GM21367 (cell line): Measurements from ENCODE around the gene FRMPD2.
"Not testable (repeated sequence)": the region's sequence is repeated elsewhere in the genome, so short reads cannot be mapped to it uniquely, and the experiment has no call there.

Experiments
- ATAC-seq: cut with Tn5 transposase; IDR thresholded peaks from one replicate; pipeline ENCODE4 v1.9.1; 2021; ENCODE audit not compliant: unreplicated experiment

The FRMPD2 gene

DNA sequence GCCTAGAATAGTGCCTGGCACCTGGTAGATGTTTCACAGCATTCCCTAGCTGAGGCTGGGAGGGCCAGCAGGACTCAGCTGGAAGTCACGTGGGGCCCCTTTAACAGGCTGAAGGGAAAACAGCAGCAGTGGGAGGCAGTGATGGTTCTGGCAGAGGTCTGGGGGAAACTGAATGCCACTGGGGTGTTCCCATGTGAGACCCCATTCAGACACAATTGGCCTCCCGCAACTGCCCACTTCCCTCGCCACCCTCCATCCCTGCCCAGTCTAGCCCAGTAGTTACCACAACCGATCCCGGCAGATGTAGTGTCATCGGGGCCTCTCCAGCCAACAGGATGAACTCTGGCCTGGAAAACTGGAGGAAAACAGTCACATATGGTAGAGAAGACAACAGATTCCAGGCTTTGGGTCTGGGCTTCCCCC lies 38.3 kb downstream of the FRMPD2 start:
- no peak for ATAC-seq

DNA sequence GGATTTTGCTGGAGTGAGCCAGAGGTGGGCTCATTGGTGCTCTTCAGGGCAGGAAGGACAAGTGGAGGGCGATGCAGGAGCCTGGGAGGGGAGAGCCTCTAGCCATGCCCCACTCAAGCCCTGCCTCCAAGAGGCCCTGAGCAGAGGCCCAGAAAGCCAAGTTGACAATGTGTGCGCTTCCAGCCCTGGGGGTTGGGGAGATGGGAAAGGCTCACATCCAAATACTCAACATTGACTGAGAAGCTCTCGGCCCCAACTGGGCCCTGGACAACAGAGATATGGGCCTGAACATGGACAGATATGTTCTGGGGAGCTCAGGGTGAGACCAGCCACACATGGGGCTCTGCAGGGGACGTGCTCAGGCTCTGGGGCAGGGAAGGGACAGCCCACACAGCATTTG lies 39.0 kb downstream of the FRMPD2 start:
- no peak for ATAC-seq

DNA sequence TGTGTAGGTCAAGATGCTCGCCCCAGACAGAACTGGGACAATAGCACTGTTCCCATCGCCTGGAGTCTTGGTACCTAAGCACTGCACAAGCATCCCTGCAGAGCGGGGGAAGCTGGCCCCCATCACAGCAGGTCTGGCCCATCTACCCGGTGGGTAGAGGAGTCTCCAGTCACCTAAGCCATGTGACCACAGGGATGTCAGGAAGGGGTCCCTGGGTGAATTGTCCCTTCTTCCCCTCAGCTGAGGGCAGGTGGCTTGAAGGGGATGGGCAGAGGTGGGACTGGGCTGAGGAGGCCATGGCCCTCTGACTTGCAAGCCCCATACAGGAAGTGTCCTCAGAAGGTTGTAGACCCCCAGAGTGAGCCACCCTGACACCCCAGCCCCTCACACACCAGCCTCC lies 39.7 kb downstream of the FRMPD2 start:
- ATAC-seq = no peak

DNA sequence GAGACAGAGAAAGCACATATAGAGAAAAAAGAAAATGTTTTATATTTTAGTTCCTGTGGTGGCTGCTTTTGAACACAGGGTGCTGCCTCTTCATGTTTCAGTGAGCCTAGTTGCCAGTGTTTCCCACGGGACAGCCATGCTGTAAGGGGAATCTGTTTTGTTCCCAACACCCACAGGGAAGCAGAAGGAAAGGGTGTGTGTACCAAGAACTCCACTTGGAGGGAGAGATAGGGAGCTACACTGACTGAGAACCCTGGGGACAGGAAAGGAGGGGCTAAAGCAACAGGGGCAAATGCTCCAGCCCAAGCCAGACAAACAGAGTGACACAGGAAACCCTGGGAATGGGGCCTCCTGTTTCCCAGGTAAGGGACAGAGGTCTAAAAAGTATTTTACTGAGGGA lies 40.2 kb downstream of the FRMPD2 start:
- no peak for ATAC-seq

DNA sequence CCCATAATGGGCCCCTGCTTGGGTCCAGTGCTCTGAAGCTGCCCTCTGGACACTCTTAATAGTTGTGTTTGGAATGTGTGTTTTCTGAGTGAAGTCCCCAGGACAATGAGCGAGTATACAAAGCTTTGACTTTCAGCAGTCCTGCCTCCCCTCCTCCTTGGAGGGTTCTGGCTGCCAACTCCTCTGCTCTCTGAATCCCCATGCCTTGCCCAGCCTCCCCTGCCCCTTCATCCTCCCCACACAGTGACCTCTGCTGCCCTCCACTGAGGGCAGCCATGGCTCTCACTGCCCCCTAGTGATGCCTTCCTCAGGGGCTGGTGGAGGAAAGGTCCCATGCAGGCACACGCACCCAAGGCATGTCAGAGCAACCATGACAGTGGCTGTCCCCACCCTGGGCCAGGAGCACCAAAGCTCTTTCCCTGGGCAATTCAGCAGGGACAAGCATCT lies 40.9 kb downstream of the FRMPD2 start:
- no peak for ATAC-seq

DNA sequence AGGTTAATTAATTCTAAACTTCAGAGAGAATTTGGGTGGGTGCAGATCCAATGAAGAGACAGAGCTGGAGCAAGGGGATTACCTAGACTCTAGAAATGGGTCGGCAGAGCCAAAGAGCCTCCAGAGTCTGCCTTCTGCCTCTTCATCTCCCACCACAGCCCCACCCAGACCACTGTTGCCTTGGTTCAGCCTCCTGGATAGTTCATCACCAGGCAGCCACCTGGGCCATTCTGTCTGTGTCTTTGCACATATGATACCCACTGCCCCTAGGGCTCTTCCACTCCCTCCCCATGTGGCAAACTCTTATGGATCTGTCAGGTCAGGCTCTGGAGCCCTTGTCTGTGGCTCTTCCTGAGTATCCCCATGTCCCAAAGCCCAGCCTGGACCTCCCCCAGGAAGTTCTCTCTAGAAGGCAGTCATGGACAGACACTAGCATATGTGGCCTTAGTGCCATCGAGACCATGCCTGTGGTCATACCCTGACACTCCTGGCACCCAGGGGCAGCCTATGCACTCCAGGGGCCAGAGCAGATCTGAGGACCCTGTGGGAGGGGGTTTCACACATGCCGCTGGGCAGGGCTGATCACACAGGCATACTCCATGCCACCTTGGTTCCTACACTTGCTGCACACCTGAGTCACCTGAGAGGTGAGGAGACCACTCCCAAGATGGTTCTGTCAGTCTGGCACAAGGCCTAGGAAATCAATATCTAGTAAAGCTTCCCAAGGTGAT lies 41.6 kb downstream of the FRMPD2 start:
- no peak for ATAC-seq

DNA sequence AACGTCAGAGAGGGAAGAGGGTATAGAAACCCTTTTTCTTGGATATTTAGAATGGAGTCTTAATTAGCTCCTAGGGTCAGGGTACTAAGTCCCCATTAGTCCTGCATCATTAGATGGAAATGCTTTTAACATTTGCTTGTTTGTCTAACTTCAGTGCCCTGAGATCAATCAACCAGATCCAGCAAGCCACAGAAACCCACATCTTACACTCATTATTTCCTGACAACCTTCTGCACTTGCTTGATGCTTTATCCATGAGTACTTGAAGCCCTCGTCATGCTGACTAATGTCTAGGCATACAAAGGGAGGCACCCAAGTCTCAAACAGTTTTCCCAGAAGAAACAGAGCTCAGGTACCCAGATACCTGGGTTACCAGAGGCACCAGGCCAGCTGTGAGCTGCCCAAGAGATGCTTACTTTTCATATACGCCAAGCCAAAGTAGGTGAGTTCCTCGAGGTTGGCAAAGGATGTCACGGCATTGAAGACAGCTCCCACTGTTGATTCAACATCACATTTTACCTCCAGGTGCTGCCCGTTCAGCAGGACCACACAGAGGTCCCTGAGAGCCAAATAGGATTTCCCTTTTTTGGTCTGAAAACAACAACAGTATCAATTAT lies 42.7 kb downstream of the FRMPD2 start:
- peak; percentile 62 for ATAC-seq

DNA sequence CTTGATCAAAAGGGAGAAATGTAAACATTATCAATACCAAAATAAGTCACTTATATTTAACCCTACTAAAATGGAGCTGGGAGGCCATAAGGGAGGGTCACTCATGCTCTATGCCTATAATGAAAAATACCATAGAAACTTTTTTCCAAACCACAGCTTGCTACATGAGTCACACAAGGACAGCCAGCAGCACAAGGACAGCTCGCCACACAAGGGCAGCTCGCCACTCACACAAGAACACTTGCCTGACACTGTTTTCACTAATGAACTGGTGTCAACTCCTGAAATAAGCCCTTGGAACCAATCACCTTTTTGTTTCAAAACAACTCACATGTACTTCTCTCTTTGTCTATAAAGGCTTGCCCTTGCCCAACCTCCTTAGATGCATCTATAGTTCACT lies 43.3 kb downstream of the FRMPD2 start:
- ATAC-seq = no peak

DNA sequence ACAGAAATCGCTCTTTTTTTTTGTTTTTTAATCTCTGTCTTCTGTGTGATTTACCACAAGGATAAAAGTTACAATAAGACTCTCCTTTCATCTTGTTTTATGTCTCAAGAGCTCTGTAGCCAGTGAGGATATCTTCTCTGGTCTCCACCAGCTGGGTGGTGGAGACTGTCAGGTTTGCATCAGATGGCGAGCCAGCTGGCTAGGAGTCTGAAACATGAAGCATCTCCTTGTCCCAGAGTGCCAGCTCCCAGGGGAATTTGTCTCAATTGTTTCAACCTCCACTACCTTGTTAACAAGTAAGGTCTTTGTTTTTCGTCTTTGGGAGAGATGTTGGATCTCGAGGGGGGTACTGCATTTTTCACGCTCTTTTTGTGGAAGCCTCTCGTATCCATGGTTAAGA lies 47.3 kb downstream of the FRMPD2 start:
- ATAC-seq = no peak

DNA sequence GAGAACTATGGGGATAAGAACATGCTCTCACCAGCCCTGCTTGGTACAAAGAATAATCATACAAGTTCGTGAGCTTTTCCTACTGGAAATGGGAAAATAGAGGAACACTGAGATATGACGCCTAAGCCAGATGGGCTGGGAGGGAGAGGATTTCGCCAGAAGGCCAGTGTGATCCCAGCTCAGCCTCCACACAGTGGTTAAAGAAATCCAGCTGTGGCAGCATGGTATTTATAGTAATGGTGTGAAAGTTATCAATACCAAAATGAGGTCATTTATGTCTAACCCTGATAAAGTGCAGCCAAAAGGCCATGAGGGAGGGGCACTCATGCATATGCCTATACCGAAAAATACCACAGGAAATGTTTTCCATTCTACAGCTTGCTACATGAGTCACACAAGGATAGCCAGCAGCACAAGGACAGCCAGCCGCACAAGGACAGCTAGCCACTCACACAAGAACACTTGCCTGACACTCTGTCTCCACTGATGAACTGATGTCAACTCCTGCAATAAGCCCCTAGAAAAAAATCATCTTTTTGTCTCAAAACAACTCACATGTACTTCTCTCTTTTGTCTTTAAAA lies 49.4 kb downstream of the FRMPD2 start:
- ATAC-seq = no peak

DNA sequence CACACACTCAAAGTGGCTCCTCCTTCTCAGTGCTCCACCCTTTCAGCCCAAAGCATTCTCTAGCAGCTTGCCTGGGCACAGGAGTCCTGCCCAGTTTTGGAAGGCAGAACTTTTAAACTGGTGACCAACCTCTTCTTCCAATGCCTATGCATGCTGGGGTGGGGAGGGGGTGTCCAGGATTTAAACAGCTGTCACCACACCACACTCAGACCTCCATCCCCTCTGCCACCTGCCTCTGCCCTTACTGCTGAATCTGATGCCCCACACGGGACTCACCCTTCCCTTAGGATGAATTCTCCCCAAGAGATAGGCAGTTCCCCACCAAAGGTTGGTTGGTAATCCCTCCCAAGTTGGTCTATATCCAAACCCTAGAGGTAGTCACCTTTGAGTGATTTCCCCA lies 50.2 kb downstream of the FRMPD2 start:
- ATAC-seq = no peak

DNA sequence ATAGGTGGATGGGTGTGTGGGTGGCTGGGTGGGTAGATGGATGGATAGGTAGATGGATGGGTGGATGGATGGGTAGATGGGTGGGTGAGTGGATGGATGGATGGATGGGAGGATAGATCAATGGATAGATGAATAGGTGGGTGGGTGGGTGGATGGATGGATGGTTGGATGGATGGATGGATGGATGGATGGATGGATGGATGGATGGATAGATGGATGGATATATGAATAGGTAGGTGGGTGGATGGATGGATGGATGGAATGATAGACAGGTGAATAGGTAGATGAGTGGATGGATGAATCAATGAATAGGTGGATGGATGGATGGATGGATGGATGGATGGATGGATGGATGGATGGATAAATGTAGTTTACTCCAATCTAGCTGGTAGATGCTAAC lies 52.7 kb downstream of the FRMPD2 start:
- ATAC-seq = no peak

DNA sequence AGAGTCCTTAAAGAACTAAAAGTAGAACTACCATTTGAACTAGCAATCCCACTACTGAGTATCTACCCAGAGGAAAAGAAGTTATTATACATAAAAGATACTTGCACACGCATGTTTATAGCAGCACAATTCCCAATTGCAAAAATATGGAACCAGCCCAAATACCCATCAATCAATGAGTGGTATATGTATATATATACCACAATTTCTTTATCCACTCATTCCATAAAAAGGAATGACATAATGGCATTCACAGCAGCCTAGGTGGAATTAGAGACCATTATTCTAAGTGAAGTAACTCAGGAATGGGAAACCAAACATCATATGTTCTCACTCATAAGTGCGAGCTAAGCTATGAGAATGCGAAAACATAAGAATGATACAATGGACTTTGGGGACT lies 53.5 kb downstream of the FRMPD2 start:
- ATAC-seq = not testable (repeated sequence)

DNA sequence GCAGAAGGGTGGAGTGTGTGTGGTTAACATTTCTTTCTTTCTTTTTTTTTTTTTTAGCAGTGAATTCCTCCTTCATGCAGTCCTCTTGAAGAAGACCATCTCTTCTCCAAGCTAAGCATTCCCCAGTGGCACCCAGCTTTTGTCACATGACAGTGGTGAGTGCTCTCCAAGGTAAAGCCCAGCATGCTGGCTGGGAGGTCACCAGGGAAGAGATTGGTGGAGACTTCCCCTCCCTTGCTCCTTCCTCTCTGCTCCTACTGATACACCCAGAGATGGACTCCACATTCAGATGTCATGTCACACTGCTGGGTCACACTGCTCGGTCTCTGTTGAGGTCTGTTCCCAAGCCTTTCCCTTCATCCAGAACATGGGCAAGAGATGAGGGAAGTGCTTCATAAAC lies 55.3 kb downstream of the FRMPD2 start:
- no peak for ATAC-seq

DNA sequence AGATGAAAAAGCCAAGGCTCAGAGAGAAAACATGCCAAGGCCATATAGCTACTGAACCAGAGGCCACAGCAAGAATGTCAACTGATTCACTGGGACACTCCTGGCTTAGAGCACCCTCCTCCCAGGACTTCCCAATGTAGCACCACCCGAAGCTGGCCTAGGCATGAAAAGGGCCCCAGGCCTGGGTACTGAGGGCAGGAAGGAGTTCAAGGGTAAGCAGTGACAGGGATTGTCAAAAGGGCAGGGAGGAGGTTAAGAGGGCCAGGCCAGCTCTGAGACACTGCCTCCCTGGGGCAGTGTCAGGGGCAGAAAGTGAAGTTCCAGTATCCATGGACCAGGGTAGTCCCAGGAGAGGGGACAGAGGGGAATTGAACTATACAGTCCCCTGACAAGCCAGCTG lies 57.8 kb downstream of the FRMPD2 start:
- no peak for ATAC-seq

DNA sequence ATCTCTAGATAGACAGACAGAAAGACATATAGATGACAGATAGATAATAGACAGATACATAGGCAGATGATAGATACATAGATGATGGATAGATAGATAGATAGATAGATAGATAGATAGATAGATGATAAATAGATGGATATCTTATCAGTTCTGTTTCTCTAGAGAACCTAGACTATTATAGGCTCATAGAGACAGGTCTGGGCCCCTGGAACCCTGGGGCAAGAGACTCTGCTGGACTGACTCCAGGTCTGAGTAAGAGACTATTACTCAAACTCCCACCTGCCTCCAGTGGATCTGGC lies 58.3 kb downstream of the FRMPD2 start:
- no peak for ATAC-seq

DNA sequence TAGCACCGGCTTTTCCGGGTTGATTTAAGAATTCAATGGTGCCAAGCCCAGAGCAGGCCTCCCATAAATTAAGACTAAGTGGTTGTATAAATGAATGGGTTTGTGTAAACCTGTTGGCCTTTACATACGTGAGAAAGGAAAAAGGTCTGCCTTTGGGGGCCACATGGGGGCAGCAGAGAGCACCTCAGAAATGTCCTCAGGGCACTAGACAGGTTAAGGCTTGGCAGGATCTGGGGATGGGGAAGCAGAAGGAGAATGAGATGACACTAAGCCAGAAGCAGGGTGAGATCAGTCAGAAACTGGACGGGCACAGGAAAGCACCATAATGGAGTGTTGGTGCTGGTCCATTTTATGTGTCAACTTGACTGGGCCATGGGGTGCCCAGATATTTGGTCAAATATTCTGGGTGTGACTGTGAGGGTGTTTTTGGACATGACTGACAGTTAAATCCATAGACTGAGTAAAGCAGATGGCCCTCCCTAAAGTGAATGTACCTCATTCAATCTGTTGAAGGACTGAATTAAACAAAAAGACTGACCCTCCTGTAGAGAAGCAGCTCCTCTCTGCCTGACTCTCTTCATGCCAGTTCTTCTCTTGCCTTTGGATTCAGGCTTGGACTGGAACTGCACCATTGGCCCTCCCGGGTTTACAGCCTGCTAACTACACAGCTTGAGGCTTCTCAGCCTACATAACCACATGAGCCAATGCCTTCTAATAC lies 58.9 kb downstream of the FRMPD2 start:
- ATAC-seq = no peak

DNA sequence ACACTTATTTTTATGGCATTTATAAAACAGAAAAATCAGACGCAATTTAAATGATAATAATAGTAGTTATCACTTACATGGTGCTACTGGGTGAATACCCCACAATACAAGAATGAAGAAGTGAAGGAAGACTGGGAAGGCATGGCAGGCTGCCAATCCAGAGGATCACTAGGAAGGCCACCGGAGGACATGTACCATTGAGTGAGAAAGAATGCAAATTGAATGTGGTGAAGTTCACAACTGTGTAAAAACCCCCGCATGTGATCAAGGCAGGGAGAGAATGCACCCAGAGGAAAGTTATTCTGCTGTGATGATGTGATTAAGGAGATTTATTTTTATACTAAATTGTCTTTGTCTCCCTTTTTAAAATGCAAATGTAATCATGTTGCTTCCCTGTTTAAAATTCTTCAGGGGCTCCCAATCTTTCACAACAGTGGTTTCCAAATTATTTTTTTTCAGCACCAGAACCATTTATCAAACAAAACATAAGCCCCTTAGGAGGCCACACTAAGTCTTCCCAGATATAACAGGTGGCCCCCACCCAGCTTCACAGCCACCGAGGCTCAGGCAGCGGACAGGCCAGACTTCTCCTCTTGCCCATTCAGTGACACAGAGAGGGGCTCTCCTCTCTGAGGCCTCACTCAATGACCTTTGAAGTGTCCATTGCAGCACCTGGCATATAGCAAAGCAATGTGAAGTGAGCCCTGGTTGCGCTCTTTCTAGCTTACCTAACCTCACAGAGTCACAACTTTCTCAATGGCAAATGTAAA lies 59.6 kb downstream of the FRMPD2 start:
- no peak for ATAC-seq

DNA sequence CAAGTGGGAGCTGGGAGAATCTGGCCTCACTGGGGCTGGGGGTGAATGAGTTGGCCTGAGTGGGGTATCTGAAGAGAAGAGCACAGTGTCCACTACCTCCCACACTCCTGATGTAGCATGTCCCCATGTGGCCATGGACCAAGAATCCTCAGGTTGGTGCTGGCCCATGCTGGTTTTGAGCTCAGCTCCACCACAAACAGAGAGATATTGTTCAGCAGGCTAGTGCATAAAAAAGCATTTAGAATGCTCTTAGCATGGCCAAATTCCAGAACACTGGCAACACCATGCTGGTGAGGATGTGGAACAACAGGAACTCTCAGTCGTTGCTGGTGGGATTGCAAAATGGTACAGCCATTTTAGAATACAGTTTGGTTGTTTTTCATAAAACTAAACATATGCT lies 61.4 kb downstream of the FRMPD2 start:
- ATAC-seq = no peak

DNA sequence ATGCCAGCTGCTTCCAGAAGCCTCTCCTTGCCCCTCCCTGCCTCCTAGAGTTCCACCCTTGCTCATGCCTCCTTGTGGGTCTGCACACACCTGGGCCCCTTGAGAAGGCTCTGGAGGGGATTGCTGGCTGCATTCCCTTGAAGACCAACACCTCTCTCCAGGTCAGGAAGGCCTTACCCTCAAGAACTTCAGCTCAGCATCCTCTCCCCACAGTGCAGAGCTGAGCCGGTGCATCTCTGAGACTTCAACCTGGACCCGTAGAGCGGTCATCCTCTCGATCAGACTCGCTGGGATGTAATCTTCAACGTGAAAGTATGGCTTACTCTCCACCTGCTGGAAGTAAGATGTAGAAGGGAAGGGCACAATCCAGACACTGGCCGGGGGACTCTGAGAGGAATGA lies 62.7 kb downstream of the FRMPD2 start:
- ATAC-seq = no peak

DNA sequence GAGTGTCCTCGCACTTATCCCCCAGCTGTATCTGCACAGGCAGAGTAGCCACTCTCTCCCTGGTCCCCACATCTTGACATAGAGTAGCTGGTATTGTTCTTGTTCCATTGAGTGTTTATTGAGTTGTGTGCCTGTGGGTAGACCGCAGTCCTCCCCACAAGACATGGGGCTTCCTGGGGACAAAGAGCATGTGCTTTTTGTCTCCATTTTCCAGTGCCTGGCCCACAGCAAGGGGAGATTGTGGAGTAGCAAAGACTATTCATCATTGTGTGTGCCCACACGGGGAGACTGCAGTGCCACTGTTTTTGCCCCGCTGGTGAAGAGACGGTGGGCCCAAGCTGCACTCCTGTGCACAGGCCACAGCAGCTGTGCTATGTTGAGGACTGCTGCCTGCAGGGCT lies 63.5 kb downstream of the FRMPD2 start:
- ATAC-seq = no peak
